ENCODE measurements around the gene RIPOR1.
"Not testable (repeated sequence)": the region's sequence is repeated elsewhere in the genome, so short reads cannot be mapped to it uniquely, and the experiment has no call there.

The RIPOR1 gene

GRCh38 chr16:67528222-67528869, at the start of gene RIPOR1:
Gene RIPOR1, plus strand, starts transcription at chr16:67528829. Its CDS starts 9,618 bp downstream, at chr16:67538447.
- DNase-seq (ENCODE audit: low read depth) = peak; percentile 31

- peak; percentile 99 for DNase-seq (ENCODE audit: low read depth)
Measured at GRCh38 chr16:67480833-67481560, 47.6 kb upstream of the RIPOR1 start, which contains the start of gene ATP6V0D1. Gene ATP6V0D1, minus strand, starts transcription at chr16:67481157. Its CDS starts 71 bp downstream, at chr16:67481086.

GRCh38 chr16:67481561-67482232, 46.9 kb upstream of the RIPOR1 start:
- DNase-seq (ENCODE audit: low read depth) = peak; percentile 24

- DNase-seq (ENCODE audit: low read depth) = no peak
Measured at GRCh38 chr16:67482233-67482924, 46.2 kb upstream of the RIPOR1 start.

GRCh38 chr16:67483150-67483549, 45.5 kb upstream of the RIPOR1 start, which contains the start of gene AGRP:
Gene AGRP, minus strand, starts transcription at chr16:67483547. Its CDS starts 149 bp downstream, at chr16:67483398.
- no peak for DNase-seq (ENCODE audit: low read depth)

GRCh38 chr16:67483731-67484525, 44.7 kb upstream of the RIPOR1 start:
- no peak for DNase-seq (ENCODE audit: low read depth)

- DNase-seq (ENCODE audit: low read depth) = no peak
Measured at GRCh38 chr16:67486805-67487204, 41.8 kb upstream of the RIPOR1 start.

- not testable (repeated sequence) for DNase-seq (ENCODE audit: low read depth)
Measured at GRCh38 chr16:67487561-67487960, 41.1 kb upstream of the RIPOR1 start.

GRCh38 chr16:67489401-67490083, 39.1 kb upstream of the RIPOR1 start:
- no peak for DNase-seq (ENCODE audit: low read depth)

GRCh38 chr16:67490335-67491096, 38.1 kb upstream of the RIPOR1 start:
- DNase-seq (ENCODE audit: low read depth) = no peak

GRCh38 chr16:67499106-67499505, 29.5 kb upstream of the RIPOR1 start:
- DNase-seq (ENCODE audit: low read depth) = no peak

- no peak for DNase-seq (ENCODE audit: low read depth)
Measured at GRCh38 chr16:67504031-67505021, 24.3 kb upstream of the RIPOR1 start.

- no peak for DNase-seq (ENCODE audit: low read depth)
Measured at GRCh38 chr16:67506468-67506867, 22.2 kb upstream of the RIPOR1 start.

- no peak for DNase-seq (ENCODE audit: low read depth)
Measured at GRCh38 chr16:67509016-67509415, 19.6 kb upstream of the RIPOR1 start.

- not testable (repeated sequence) for DNase-seq (ENCODE audit: low read depth)
Measured at GRCh38 chr16:67513892-67514291, 14.7 kb upstream of the RIPOR1 start.

GRCh38 chr16:67514382-67514828, 14.2 kb upstream of the RIPOR1 start:
- peak; percentile 65 for DNase-seq (ENCODE audit: low read depth)

- DNase-seq (ENCODE audit: low read depth) = no peak
Measured at GRCh38 chr16:67516296-67517154, 12.1 kb upstream of the RIPOR1 start.

GRCh38 chr16:67517155-67517445, 11.5 kb upstream of the RIPOR1 start:
- DNase-seq (ENCODE audit: low read depth) = no peak

All from activated T-helper 9 cell treated with anti-CD3 and anti-CD28 coated beads, Interleukin-2, amount 50 U/mL, for 16 hours (primary cell).